Type B pancreatic cell (in vitro differentiated cells): ENCODE data around the gene ARHGAP4. TPM values are rescaled to one million over a fixed set of nuclear protein-coding genes. Genes with fewer than 3 reads are reported as not detected.

ENCODE experiments used
- DNase-seq: peaks from one replicate; pipeline ENCODE4 v3.0.0; 2021; ENCODE audit warnings: mixed read lengths; ENCODE audit not compliant: unreplicated experiment; ENCODE audit errors: extremely low spot score
- H3K27ac Mint-ChIP-seq: 2 replicates; pipeline ENCODE4 v1.8.0; 2021; ENCODE audit warnings: mild to moderate bottlenecking, mixed read lengths
- H3K27me3 Mint-ChIP-seq: 2 replicates; pipeline ENCODE4 v1.8.0; 2021; ENCODE audit warnings: mixed read lengths
- H3K36me3 Mint-ChIP-seq: 2 replicates; pipeline ENCODE4 v1.8.0; 2021; ENCODE audit warnings: mixed read lengths
- H3K4me1 Mint-ChIP-seq: one replicate; pipeline ENCODE4 v1.8.0; 2021; ENCODE audit warnings: mixed read lengths; ENCODE audit not compliant: unreplicated experiment
- H3K4me3 Mint-ChIP-seq: 2 replicates; pipeline ENCODE4 v1.8.0; 2021; ENCODE audit warnings: mild to moderate bottlenecking, mixed read lengths
- H3K9me3 Mint-ChIP-seq: 2 replicates; pipeline ENCODE4 v1.8.0; 2021; ENCODE audit warnings: mixed read lengths
- total RNA-seq: library from RNA; stranded (reverse); gene quantifications from 2 replicates; pipeline ENCODE4 v1.2.1, GENCODE V29; 2021; ENCODE audit warnings: low replicate concordance
- TF ChIP-seq, protein P1 (sequence below): fragments of 200-600 bp; sonication (generic); conservative IDR thresholded peaks from 2 replicates; pipeline ENCODE4 v1.5.0; 2021; ENCODE audit warnings: antibody characterized with exemption, mild to moderate bottlenecking

The ARHGAP4 gene
- total RNA-seq, 1 donor from 2014 or later: 8.8 TPM

GRCh38 chrX:153884590-153884989, 41.5 kb downstream of the ARHGAP4 start:
- Mint-ChIP-seq H3K9me3 (no peaks in the 10 kb centered on the region), H3K27me3 (peaks cover 41% of the 10 kb centered on the region), H3K4me3 (peak overlapping the region; percentile 1), H3K4me1 (no peaks in the 10 kb centered on the region), H3K36me3 (no peaks in the 10 kb centered on the region), H3K27ac (no peak overlapping the region)
- TF ChIP-seq, protein P1, sequence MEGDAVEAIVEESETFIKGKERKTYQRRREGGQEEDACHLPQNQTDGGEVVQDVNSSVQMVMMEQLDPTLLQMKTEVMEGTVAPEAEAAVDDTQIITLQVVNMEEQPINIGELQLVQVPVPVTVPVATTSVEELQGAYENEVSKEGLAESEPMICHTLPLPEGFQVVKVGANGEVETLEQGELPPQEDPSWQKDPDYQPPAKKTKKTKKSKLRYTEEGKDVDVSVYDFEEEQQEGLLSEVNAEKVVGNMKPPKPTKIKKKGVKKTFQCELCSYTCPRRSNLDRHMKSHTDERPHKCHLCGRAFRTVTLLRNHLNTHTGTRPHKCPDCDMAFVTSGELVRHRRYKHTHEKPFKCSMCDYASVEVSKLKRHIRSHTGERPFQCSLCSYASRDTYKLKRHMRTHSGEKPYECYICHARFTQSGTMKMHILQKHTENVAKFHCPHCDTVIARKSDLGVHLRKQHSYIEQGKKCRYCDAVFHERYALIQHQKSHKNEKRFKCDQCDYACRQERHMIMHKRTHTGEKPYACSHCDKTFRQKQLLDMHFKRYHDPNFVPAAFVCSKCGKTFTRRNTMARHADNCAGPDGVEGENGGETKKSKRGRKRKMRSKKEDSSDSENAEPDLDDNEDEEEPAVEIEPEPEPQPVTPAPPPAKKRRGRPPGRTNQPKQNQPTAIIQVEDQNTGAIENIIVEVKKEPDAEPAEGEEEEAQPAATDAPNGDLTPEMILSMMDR: no peak
- DNase-seq: no peak

- TF ChIP-seq, protein P1: no peak
- peak overlapping the region; percentile 1 for H3K4me3 Mint-ChIP-seq
- peaks cover 40% of the 10 kb centered on the region for H3K27me3 Mint-ChIP-seq
- no peak for DNase-seq
- no peaks in the 10 kb centered on the region for H3K36me3 Mint-ChIP-seq
- no peak overlapping the region for H3K27ac Mint-ChIP-seq
- H3K9me3 Mint-ChIP-seq: no peaks in the 10 kb centered on the region
- H3K4me1 Mint-ChIP-seq: no peaks in the 10 kb centered on the region
Observed at GRCh38 chrX:153884136-153884535, 41.9 kb downstream of the ARHGAP4 start.

GRCh38 chrX:153883163-153883843, 42.8 kb downstream of the ARHGAP4 start:
- H3K36me3 Mint-ChIP-seq: no peaks in the 10 kb centered on the region
- peaks cover 1% of the 10 kb centered on the region for H3K4me1 Mint-ChIP-seq
- peaks cover 39% of the 10 kb centered on the region for H3K27me3 Mint-ChIP-seq
- H3K27ac Mint-ChIP-seq: no peak overlapping the region
- H3K9me3 Mint-ChIP-seq: no peaks in the 10 kb centered on the region
- no peak overlapping the region for H3K4me3 Mint-ChIP-seq
- no peak for DNase-seq
- TF ChIP-seq, protein P1: no peak

DNA sequence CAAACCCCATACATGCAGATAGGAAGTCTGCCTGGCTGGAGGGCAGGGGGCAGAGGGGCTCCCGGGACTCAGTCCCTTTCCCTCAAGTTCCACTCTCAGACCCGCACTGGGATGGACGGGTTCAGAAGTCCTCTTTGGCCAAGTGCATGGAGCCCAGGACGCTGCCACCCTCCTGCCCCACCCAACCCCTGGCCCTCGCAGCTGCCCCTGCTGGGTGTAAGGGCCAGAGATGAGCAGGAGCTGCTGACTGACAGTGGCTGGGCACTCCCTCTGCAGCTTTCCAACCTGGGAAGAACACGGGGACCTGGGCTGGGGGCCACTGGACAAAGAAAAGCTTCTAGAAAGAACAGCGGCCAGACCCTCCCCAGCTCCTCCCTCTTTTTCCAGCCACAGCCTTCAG, 43.5 kb downstream of the ARHGAP4 start:
- TF ChIP-seq, protein P1: no peak
- Mint-ChIP-seq H3K36me3 (no peaks in the 10 kb centered on the region), H3K27me3 (peaks cover 37% of the 10 kb centered on the region), H3K9me3 (no peaks in the 10 kb centered on the region), H3K4me3 (no peak overlapping the region), H3K4me1 (peaks cover 5% of the 10 kb centered on the region), H3K27ac (no peak overlapping the region)
- DNase-seq: no peak

DNA sequence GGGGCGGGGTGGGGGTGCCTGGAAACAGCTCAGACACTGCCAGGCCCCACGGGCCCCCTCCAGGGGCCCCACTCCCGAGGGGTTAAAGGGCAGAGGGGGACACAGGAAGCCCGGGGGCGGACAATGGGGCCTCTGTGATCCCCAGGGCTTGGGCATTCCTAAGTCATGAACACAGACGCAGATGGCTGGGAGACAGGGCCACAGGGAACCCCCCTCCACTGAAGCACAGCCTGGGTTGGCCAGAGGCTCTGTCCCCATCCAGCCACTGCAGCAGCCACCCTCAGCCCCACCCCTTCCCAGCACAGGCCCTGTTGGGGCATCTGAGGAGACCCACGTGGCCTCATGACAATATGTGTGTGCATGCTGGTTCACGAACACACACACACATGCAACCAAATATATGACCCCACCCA, 44.0 kb downstream of the ARHGAP4 start:
- Mint-ChIP-seq H3K27me3 (peaks cover 32% of the 10 kb centered on the region), H3K9me3 (no peaks in the 10 kb centered on the region), H3K4me1 (peaks cover 5% of the 10 kb centered on the region), H3K27ac (no peak overlapping the region), H3K4me3 (no peak overlapping the region), H3K36me3 (no peaks in the 10 kb centered on the region)
- TF ChIP-seq, protein P1: no peak
- no peak for DNase-seq
